NB4 (cell line): Measurements from ENCODE around the gene TSPAN18.

Experiments
- DNase-seq: peaks from one replicate; pipeline ENCODE4 v3.0.0; 2010; ENCODE audit warnings: low read depth
- H3K4me3 ChIP-seq: one replicate; pipeline ENCODE4 v1.5.1; 2011; ENCODE audit warnings: mild to moderate bottlenecking, low read depth, low read length, moderate library complexity
- CTCF ChIP-seq: IDR thresholded peaks from one replicate; pipeline ENCODE4 v1.5.1; 2012; ENCODE audit warnings: low read depth, low read length
- MYC ChIP-seq: IDR thresholded peaks from 2 replicates; pipeline ENCODE4 v1.6.1; 2011; ENCODE audit warnings: low read depth, low read length
- POLR2A ChIP-seq: IDR thresholded peaks from 2 replicates; pipeline ENCODE4 v1.6.1; 2011; ENCODE audit warnings: mild to moderate bottlenecking; ENCODE audit not compliant: insufficient read length; ENCODE audit errors: extremely low read depth
- TF ChIP-seq, protein P1 (sequence below): IDR thresholded peaks from 2 replicates; pipeline ENCODE4 v1.6.1; 2011; ENCODE audit warnings: low read depth, low read length

The TSPAN18 gene

DNA sequence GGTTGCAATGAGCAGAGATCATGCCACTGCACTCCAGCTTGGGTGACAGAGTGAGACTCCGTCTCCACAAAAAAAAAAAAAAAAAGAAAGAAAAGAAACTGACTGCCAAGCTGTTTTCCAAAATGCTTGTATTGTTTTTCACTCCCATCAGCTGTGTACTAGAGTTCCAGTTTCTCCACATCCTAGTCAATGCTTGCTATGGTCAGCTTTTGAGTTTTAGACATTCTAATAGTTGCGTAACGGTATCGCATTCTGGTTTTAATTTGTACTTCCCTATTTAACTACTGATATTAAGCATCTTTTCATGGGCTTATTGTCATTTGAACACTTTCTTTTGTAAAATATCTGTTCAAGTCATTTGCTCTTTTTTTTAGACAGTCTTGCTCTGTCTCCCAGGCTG, 55.7 kb downstream of the TSPAN18 start:
- no peak overlapping the region for H3K4me3 ChIP-seq
- no peak for TF ChIP-seq CTCF
- TF ChIP-seq POLR2A: no peak
- no peak for TF ChIP-seq MYC
- DNase-seq: peak; percentile 51

DNA sequence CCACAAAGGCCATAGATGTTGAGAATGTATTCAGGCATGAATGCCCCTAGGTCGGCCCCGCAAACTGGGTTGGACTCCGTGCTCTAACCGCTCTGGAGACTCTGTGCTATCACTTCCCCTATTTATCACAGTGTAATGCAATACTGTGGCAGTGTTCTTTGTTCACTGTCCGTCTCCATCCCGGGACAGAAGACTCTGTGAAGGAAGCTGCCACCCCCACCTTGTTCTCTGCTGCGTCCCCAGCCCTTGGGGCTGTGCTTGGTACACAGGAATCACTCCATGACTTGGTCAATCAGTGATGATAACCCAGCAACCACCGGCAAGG, 57.6 kb downstream of the TSPAN18 start:
- TF ChIP-seq POLR2A (no peak), CTCF (no peak), MYC (no peak)
- TF ChIP-seq, protein P1, sequence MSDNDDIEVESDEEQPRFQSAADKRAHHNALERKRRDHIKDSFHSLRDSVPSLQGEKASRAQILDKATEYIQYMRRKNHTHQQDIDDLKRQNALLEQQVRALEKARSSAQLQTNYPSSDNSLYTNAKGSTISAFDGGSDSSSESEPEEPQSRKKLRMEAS: no peak
- DNase-seq: peak; percentile 52
- H3K4me3 ChIP-seq: no peak overlapping the region

DNA sequence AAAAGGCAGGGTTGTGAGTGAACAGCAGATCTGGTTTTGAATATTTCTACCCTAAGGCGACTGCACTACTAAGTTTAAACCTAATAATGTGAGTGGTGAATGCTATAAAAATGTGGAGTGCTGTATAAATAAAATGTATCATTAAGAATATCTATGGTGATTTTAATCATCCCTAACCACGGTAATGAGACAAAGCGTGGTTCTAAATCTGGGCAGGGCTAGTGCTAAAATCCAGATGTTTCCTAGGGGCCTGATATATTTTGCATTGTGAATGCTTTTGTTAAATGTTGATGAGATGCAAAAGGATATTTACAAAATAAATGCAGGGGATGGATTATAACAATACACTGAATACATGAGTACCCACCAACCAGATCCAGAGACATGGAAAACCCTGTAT, 58.1 kb downstream of the TSPAN18 start:
- H3K4me3 ChIP-seq: no peak overlapping the region
- TF ChIP-seq POLR2A (no peak), MYC (no peak), CTCF (no peak)
- TF ChIP-seq, protein P1: no peak
- DNase-seq: no peak

- DNase-seq: peak; percentile 33
- no peak overlapping the region for H3K4me3 ChIP-seq
- TF ChIP-seq POLR2A (no peak), CTCF (peak; percentile 69)
These were observed 59.3 kb downstream of the TSPAN18 start for GRCh38 chr11:44785856-44786607.

GRCh38 chr11:44787070-44787469, 60.3 kb downstream of the TSPAN18 start:
- H3K4me3 ChIP-seq: no peak overlapping the region
- no peak for DNase-seq
- TF ChIP-seq, protein P1: no peak
- TF ChIP-seq POLR2A (no peak), CTCF (no peak), MYC (no peak)

DNA sequence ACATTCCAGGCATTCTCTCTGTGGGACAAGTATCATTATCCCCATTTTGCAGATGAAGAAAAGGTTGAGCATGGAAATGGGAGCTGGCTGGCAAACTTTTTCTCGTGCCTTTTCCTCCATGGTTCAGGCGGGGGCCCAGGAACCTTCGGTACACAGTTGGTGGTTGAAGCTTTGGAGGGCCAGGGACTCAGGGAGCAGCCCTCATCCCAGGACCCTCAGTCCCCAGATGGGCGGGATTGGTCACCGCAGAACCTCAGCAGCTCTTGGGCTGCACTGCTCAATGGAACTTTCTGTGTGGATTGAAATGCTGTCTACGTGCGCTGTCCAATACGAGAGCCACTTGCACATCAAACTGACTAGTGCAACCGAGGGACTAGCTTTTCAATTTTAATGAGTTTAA, 61.2 kb downstream of the TSPAN18 start:
- DNase-seq: no peak
- H3K4me3 ChIP-seq: no peak overlapping the region
- TF ChIP-seq CTCF: no peak
- TF ChIP-seq POLR2A: no peak
- TF ChIP-seq, protein P1: no peak
- TF ChIP-seq MYC: no peak
